MCF 10A (cell line): ENCODE measurements around the gene PTPRN2. TPM values are rescaled to one million over a fixed set of nuclear protein-coding genes. Genes with fewer than 3 reads are reported as not detected.

Experiments
- BruUV-seq: library from RNA; stranded (reverse); fragments of 400-500 nt; replicated peaks from 2 replicates; lab custom pipeline; 2021; lab: Mats Ljungman, UMichigan
- CTCF ChIA-PET: fragments of 300-600 bp; sonication (Branson Sonifier 250); formaldehyde crosslinking; extraction: SDS; loops from one replicate; lab custom pipeline; 2021; ENCODE audit warnings: antibody characterized with exemption, inconsistent platforms; lab: Yijun Ruan, JAX
- POLR2A ChIA-PET: fragments of 300-600, 350-650 bp; sonication (Branson Sonifier 250); formaldehyde crosslinking; extraction: SDS; loops from one replicate; lab custom pipeline; 2020; ENCODE audit warnings: antibody characterized with exemption, inconsistent platforms; lab: Yijun Ruan, JAX
- DNase-seq: peaks from one replicate; pipeline ENCODE4 v3.0.0-alpha.2; 2018; ENCODE audit not compliant: unreplicated experiment
- H3K27ac Mint-ChIP-seq: one replicate; pipeline ENCODE4 v1.8.0; 2022; ENCODE audit warnings: mild to moderate bottlenecking, low read depth, mixed read lengths; ENCODE audit not compliant: unreplicated experiment
- H3K27me3 Mint-ChIP-seq: one replicate; pipeline ENCODE4 v1.8.0; 2022; ENCODE audit warnings: mixed read lengths; ENCODE audit not compliant: insufficient read depth, unreplicated experiment
- H3K36me3 Mint-ChIP-seq: one replicate; pipeline ENCODE4 v1.8.0; 2022; ENCODE audit warnings: mild to moderate bottlenecking, moderate library complexity, mixed read lengths; ENCODE audit not compliant: insufficient read depth, unreplicated experiment
- H3K4me1 Mint-ChIP-seq: one replicate; pipeline ENCODE4 v1.8.0; 2022; ENCODE audit warnings: mixed read lengths; ENCODE audit not compliant: insufficient read depth, unreplicated experiment
- H3K4me3 Mint-ChIP-seq: one replicate; pipeline ENCODE4 v1.8.0; 2022; ENCODE audit warnings: mild to moderate bottlenecking, moderate library complexity, mixed read lengths; ENCODE audit not compliant: unreplicated experiment
- H3K9me3 Mint-ChIP-seq: one replicate; pipeline ENCODE4 v1.8.0; 2022; ENCODE audit warnings: mixed read lengths; ENCODE audit not compliant: unreplicated experiment
- intact Hi-C: fragments of 100-400 bp; cut with micrococcal nuclease; formaldehyde crosslinking; loops from 2 replicates; pipeline ENCODE4 v1.14.1; 2022
- total RNA-seq: library from RNA; stranded (reverse); gene quantifications from 2 replicates; pipeline ENCODE4 v1.2.3, GENCODE V29; 2022
- TF ChIP-seq, protein P1 (sequence below): fragments of 200-600 bp; IDR thresholded peaks from one replicate; pipeline ENCODE4 v1.8.0; 2022; ENCODE audit warnings: antibody characterized with exemption, mild to moderate bottlenecking; ENCODE audit not compliant: unreplicated experiment

The PTPRN2 gene
- total RNA-seq, 1 experiment from 2014 or later = 4.5 TPM

DNA sequence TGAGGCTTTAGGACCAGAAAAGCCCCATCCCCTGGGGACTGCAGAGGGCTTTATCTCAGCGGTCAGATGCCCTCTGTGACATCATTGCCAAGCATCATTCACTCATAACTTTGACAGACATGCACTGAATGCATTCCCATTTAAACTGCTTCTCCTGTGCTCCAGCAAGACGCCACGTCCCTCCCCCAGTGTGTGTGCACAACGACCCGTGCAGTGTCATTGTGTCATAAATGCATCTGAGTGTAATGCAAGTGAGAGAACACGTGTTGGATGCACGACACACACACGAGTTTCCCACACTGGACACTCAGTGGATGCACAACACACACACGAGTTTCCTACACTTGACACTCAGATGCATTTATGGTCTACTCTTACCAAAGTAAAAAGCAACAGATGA lies 337.9 kb downstream of the PTPRN2 start:
- no peaks in the 10 kb centered on the region for H3K27me3 Mint-ChIP-seq
- no peaks in the 10 kb centered on the region for H3K4me1 Mint-ChIP-seq
- CTCF ChIA-PET = interaction anchor here (0.6 kb wide), 1 partner anchor 53 kb away, joined by 4 read pairs; no protein-coding TSS in a partner anchor
- no TSS peak for BruUV-seq
- POLR2A ChIA-PET = no interaction called here
- TF ChIP-seq, protein P1, sequence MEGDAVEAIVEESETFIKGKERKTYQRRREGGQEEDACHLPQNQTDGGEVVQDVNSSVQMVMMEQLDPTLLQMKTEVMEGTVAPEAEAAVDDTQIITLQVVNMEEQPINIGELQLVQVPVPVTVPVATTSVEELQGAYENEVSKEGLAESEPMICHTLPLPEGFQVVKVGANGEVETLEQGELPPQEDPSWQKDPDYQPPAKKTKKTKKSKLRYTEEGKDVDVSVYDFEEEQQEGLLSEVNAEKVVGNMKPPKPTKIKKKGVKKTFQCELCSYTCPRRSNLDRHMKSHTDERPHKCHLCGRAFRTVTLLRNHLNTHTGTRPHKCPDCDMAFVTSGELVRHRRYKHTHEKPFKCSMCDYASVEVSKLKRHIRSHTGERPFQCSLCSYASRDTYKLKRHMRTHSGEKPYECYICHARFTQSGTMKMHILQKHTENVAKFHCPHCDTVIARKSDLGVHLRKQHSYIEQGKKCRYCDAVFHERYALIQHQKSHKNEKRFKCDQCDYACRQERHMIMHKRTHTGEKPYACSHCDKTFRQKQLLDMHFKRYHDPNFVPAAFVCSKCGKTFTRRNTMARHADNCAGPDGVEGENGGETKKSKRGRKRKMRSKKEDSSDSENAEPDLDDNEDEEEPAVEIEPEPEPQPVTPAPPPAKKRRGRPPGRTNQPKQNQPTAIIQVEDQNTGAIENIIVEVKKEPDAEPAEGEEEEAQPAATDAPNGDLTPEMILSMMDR = no peak
- no peak for DNase-seq
- H3K4me3 Mint-ChIP-seq = no peak overlapping the region
- no peak overlapping the region for H3K27ac Mint-ChIP-seq
- no peaks in the 10 kb centered on the region for H3K36me3 Mint-ChIP-seq
- intact Hi-C loops = no loop called here
- H3K9me3 Mint-ChIP-seq = peaks cover under 1% of the 10 kb centered on the region

DNA sequence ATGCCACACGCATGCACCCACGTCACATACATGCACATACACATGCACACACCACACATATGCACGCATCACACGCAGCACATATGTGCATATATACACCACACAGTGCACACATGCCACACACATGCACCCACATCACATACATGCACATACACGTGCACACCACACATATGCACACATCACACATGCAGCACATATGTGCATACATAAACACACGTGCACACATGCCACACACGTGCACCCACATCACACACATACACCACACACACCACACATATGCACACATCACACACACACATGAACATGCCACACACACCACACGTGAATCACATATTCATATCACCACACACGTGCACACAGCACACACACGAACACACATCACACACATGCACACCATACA lies 338.8 kb downstream of the PTPRN2 start:
- no peaks in the 10 kb centered on the region for H3K4me1 Mint-ChIP-seq
- no TSS peak for BruUV-seq
- no peak overlapping the region for H3K4me3 Mint-ChIP-seq
- no peaks in the 10 kb centered on the region for H3K27me3 Mint-ChIP-seq
- CTCF ChIA-PET = no interaction called here
- TF ChIP-seq, protein P1 = no peak
- no peaks in the 10 kb centered on the region for H3K36me3 Mint-ChIP-seq
- DNase-seq = no peak
- no peaks in the 10 kb centered on the region for H3K9me3 Mint-ChIP-seq
- intact Hi-C loops = no loop called here
- H3K27ac Mint-ChIP-seq = no peak overlapping the region
- POLR2A ChIA-PET = no interaction called here

DNA sequence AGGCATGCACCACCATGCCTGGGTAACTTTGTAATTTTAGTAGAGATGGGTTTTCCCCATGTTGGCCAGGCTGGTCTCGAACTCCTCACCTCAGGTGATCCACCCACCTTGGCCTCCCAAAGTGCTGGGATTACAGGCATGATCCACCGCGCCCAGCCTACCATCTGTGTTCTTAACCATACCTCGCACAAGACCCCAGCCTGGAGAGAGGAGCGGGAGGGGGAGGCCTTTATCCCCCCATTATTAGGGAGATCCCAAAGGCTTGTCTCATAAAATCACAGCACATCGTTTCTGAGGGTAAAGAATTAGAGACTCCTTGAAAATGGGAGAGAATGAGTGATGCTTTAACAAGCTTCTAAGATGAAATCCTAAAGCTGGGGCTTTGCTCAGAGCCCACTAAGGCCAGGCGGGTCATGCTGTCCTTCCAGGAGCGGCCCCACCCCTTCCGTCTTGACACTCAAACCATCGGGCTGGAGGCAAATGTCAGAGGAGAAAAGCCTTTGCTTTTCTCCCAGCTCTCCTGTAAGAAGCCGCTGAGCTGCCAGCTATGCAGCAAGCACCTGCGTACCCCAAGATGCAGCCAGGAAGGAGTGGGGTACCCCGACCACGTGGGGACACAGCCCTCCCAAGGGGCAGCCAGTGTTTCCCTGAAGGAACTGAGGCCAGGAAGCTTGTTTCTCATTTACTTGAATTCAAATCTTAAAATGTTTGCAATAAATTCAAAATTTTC lies 339.7 kb downstream of the PTPRN2 start:
- H3K4me1 Mint-ChIP-seq = no peaks in the 10 kb centered on the region
- intact Hi-C loops = no loop called here
- no TSS peak for BruUV-seq
- H3K36me3 Mint-ChIP-seq = no peaks in the 10 kb centered on the region
- ChIA-PET CTCF (no interaction called here), POLR2A (no interaction called here)
- H3K4me3 Mint-ChIP-seq = no peak overlapping the region
- peaks cover 3% of the 10 kb centered on the region for H3K27me3 Mint-ChIP-seq
- no peak overlapping the region for H3K27ac Mint-ChIP-seq
- H3K9me3 Mint-ChIP-seq = no peaks in the 10 kb centered on the region
- TF ChIP-seq, protein P1 = no peak
- DNase-seq = no peak

GRCh38 chr7:158246960-158247673 lies 340.5 kb downstream of the PTPRN2 start:
- no peak for DNase-seq
- BruUV-seq = no TSS peak
- no peaks in the 10 kb centered on the region for H3K4me1 Mint-ChIP-seq
- no peaks in the 10 kb centered on the region for H3K9me3 Mint-ChIP-seq
- no peak overlapping the region for H3K27ac Mint-ChIP-seq
- POLR2A ChIA-PET = no interaction called here
- H3K4me3 Mint-ChIP-seq = no peak overlapping the region
- H3K36me3 Mint-ChIP-seq = no peaks in the 10 kb centered on the region
- peaks cover 11% of the 10 kb centered on the region for H3K27me3 Mint-ChIP-seq
- TF ChIP-seq, protein P1 = no peak
- intact Hi-C loops = no loop called here
- CTCF ChIA-PET = no interaction called here
